PC-3 (cell line): ENCODE data around the gene RSRC1. TPM values are rescaled to one million over a fixed set of nuclear protein-coding genes. Genes with fewer than 3 reads are reported as not detected.

Experiments used
- ATAC-seq: fragments of 200-7000 bp; cut with Tn5 transposase; 2 replicates; pipeline ENCODE4 v1.9.1; 2020; ENCODE audit warnings: mild to moderate bottlenecking, moderate library complexity
- BruUV-seq: library from RNA; stranded (reverse); fragments of 400-500 nt; replicated peaks from 2 replicates; lab custom pipeline; 2021; lab: Mats Ljungman, UMichigan
- CTCF ChIA-PET: fragments of 300-600 bp; sonication (Branson Sonifier 250); formaldehyde crosslinking; loops from one replicate; lab custom pipeline; 2022; ENCODE audit warnings: antibody characterized with exemption; lab: Charles Lee
- POLR2A ChIA-PET: fragments of 300-600 bp; sonication (Branson Sonifier 250); formaldehyde crosslinking; loops from one replicate; lab custom pipeline; 2022; ENCODE audit warnings: antibody characterized with exemption; ENCODE audit not compliant: unreplicated experiment; lab: Charles Lee
- DNase-seq: peaks from one replicate; pipeline ENCODE4 v3.0.0-alpha.2; 2015
- H2AFZ ChIP-seq: fragments of 300-600 bp; sonication (generic); 2 replicates; pipeline ENCODE4 v1.6.0; 2016; ENCODE audit warnings: antibody characterized with exemption, low read length
- H3F3A ChIP-seq: fragments of 300-600 bp; sonication (generic); one replicate; pipeline ENCODE4 v1.6.0; 2017; ENCODE audit warnings: antibody characterized with exemption, low read length, control low read depth, mild to moderate bottlenecking; ENCODE audit not compliant: unreplicated experiment
- H3K27ac ChIP-seq: fragments of 300-600 bp; sonication (generic); 2 replicates; pipeline ENCODE4 v1.5.1; 2016; ENCODE audit warnings: mild to moderate bottlenecking, low read length
- H3K27me3 ChIP-seq: fragments of 300-600 bp; sonication (generic); 2 replicates; pipeline ENCODE4 v1.6.1; 2016; ENCODE audit warnings: low read length, mixed read lengths
- H3K36me3 ChIP-seq: fragments of 300-600 bp; sonication (generic); 2 replicates; pipeline ENCODE4 v1.6.1; 2016; ENCODE audit warnings: low read depth, mixed run types, low read length, mixed read lengths
- H3K4me1 ChIP-seq: fragments of 300-600 bp; sonication (generic); 2 replicates; pipeline ENCODE4 v1.5.1; 2016; ENCODE audit warnings: low read length; ENCODE audit not compliant: insufficient read depth
- H3K4me2 ChIP-seq: fragments of 300-600 bp; sonication (generic); 2 replicates; pipeline ENCODE4 v1.6.0; 2016; ENCODE audit warnings: low read length
- H3K4me3 ChIP-seq: fragments of 300-600 bp; sonication (generic); 2 replicates; pipeline ENCODE4 v1.5.1; 2016; ENCODE audit warnings: mild to moderate bottlenecking, low read length, mixed read lengths
- H3K79me2 ChIP-seq: fragments of 300-600 bp; sonication (generic); 2 replicates; pipeline ENCODE4 v1.6.1; 2017; ENCODE audit warnings: low read length, mixed read lengths
- H3K9ac ChIP-seq: fragments of 300-600 bp; sonication (generic); 2 replicates; pipeline ENCODE4 v1.6.0; 2016; ENCODE audit warnings: mild to moderate bottlenecking, low read length
- H3K9me2 ChIP-seq: fragments of 300-600 bp; sonication (generic); replicated peaks from 2 replicates; pipeline ENCODE4 v1.6.1; 2016; ENCODE audit warnings: mixed run types, low read length, mixed read lengths
- H3K9me3 ChIP-seq: fragments of 300-600 bp; sonication (generic); 2 replicates; pipeline ENCODE4 v1.6.1; 2016; ENCODE audit warnings: low read length, mixed read lengths
- H4K20me1 ChIP-seq: fragments of 300-600 bp; sonication (generic); 2 replicates; pipeline ENCODE4 v1.6.1; 2016; ENCODE audit warnings: low read length, mixed read lengths
- EZH2 ChIP-seq: fragments of 300-600 bp; sonication (generic); IDR thresholded peaks from one replicate; pipeline ENCODE4 v1.6.1; 2017; ENCODE audit warnings: antibody characterized with exemption, mild to moderate bottlenecking, low read length; ENCODE audit not compliant: unreplicated experiment
- EZH2phosphoT487 ChIP-seq: fragments of 300-600 bp; sonication (generic); IDR thresholded peaks from 2 replicates; pipeline ENCODE4 v1.6.1; 2018; ENCODE audit warnings: mild to moderate bottlenecking, antibody characterized with exemption, low read length, borderline replicate concordance
- intact Hi-C: fragments of 100-400 bp; cut with micrococcal nuclease; formaldehyde crosslinking; loops from 2 replicates; pipeline ENCODE4 v1.9.0; 2023
- total RNA-seq: library from RNA; depleted of rRNA; stranded (reverse); fragments of >200 nt; gene quantifications from 2 replicates; pipeline ENCODE4 v1.2.3, GENCODE V29; 2014
- TF ChIP-seq, protein P1 (sequence below): fragments of 300-600 bp; sonication (generic); conservative IDR thresholded peaks from 2 replicates; pipeline ENCODE4 v1.5.1; 2017; ENCODE audit warnings: antibody characterized with exemption, low read depth, mild to moderate bottlenecking, low read length

RSRC1 gene
- total RNA-seq, 1 experiment from 2014 or later = 39.5 TPM

DNA sequence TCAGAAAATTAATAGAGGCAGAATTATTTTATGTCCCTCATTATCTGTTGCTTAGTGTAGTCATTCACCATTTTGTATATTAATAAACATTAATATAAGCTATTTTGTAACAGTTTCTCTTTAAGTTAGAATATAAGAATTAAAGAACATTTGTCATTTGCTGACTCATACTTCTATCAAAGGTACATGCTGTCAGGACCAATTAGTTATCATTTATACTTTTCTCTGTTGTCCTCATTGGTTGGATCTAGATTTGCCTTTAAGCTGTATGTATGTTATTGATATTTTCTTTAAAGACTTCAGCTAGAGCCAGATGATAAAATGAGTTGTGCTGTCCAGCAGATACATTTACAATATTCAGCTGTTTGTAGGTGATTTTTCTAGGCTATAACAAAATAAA is 292.7 kb downstream of the RSRC1 start:
- Histone ChIP-seq H2AFZ (no peak overlapping the region), H3K27ac (no peak overlapping the region), H3K4me2 (no peak overlapping the region), H3K9ac (no peak overlapping the region), H3F3A (no peaks in the 10 kb centered on the region), H3K4me3 (no peak overlapping the region), H3K36me3 (no peaks in the 10 kb centered on the region), H3K9me2 (no peaks in the 10 kb centered on the region), H4K20me1 (no peaks in the 10 kb centered on the region), H3K79me2 (no peaks in the 10 kb centered on the region), H3K9me3 (no peaks in the 10 kb centered on the region), H3K27me3 (no peaks in the 10 kb centered on the region), H3K4me1 (no peaks in the 10 kb centered on the region)
- CTCF ChIA-PET = interaction anchor here (0.6 kb wide), 1 partner anchor 553 kb away, joined by 3 read pairs; no protein-coding TSS in a partner anchor
- intact Hi-C loops = no loop called here
- DNase-seq (no peak), ATAC-seq (no peak)
- TF ChIP-seq EZH2 = no peak
- TF ChIP-seq EZH2phosphoT487 = no peak
- TF ChIP-seq, protein P1, sequence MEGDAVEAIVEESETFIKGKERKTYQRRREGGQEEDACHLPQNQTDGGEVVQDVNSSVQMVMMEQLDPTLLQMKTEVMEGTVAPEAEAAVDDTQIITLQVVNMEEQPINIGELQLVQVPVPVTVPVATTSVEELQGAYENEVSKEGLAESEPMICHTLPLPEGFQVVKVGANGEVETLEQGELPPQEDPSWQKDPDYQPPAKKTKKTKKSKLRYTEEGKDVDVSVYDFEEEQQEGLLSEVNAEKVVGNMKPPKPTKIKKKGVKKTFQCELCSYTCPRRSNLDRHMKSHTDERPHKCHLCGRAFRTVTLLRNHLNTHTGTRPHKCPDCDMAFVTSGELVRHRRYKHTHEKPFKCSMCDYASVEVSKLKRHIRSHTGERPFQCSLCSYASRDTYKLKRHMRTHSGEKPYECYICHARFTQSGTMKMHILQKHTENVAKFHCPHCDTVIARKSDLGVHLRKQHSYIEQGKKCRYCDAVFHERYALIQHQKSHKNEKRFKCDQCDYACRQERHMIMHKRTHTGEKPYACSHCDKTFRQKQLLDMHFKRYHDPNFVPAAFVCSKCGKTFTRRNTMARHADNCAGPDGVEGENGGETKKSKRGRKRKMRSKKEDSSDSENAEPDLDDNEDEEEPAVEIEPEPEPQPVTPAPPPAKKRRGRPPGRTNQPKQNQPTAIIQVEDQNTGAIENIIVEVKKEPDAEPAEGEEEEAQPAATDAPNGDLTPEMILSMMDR = no peak
- POLR2A ChIA-PET = no interaction called here
- no TSS peak for BruUV-seq

- no peaks in the 10 kb centered on the region for H3K79me2 ChIP-seq
- TF ChIP-seq EZH2phosphoT487 (no peak), EZH2 (no peak)
- TF ChIP-seq, protein P1 = no peak
- H3F3A ChIP-seq = no peaks in the 10 kb centered on the region
- no peak overlapping the region for H3K4me2 ChIP-seq
- H3K9ac ChIP-seq = no peak overlapping the region
- H3K27me3 ChIP-seq = no peaks in the 10 kb centered on the region
- H3K36me3 ChIP-seq = no peaks in the 10 kb centered on the region
- no peak overlapping the region for H3K27ac ChIP-seq
- CTCF ChIA-PET = no interaction called here
- no peaks in the 10 kb centered on the region for H3K4me1 ChIP-seq
- H3K4me3 ChIP-seq = no peak overlapping the region
- DNase-seq (no peak), ATAC-seq (no peak)
- POLR2A ChIA-PET = no interaction called here
- H2AFZ ChIP-seq = no peak overlapping the region
- BruUV-seq = no TSS peak
- H3K9me3 ChIP-seq = no peaks in the 10 kb centered on the region
- no peaks in the 10 kb centered on the region for H3K9me2 ChIP-seq
- H4K20me1 ChIP-seq = no peaks in the 10 kb centered on the region
- intact Hi-C loops = no loop called here
Observed at GRCh38 chr3:158403013-158403412, 293.1 kb downstream of the RSRC1 start.

GRCh38 chr3:158404131-158404718 is 294.3 kb downstream of the RSRC1 start:
- no peaks in the 10 kb centered on the region for H3K36me3 ChIP-seq
- ChIA-PET CTCF (no interaction called here), POLR2A (no interaction called here)
- no peaks in the 10 kb centered on the region for H3K27me3 ChIP-seq
- DNase-seq (no peak), ATAC-seq (no peak)
- H3K27ac ChIP-seq = no peak overlapping the region
- TF ChIP-seq, protein P1 = no peak
- TF ChIP-seq EZH2 (no peak), EZH2phosphoT487 (no peak)
- H3K4me2 ChIP-seq = no peak overlapping the region
- no peaks in the 10 kb centered on the region for H3K9me2 ChIP-seq
- no peak overlapping the region for H2AFZ ChIP-seq
- no TSS peak for BruUV-seq
- no peaks in the 10 kb centered on the region for H3K9me3 ChIP-seq
- H3K79me2 ChIP-seq = no peaks in the 10 kb centered on the region
- H3K9ac ChIP-seq = no peak overlapping the region
- no peaks in the 10 kb centered on the region for H3K4me1 ChIP-seq
- intact Hi-C loops = no loop called here
- H3F3A ChIP-seq = no peaks in the 10 kb centered on the region
- H4K20me1 ChIP-seq = no peaks in the 10 kb centered on the region
- H3K4me3 ChIP-seq = no peak overlapping the region
